ENCODE measurements around the gene KIFAP3. TPM values are rescaled to one million over a fixed set of nuclear protein-coding genes. Genes with fewer than 3 reads are reported as not detected.

Gene KIFAP3
- total RNA-seq, 1 experiment from 2014 or later = 3.8 TPM

DNA sequence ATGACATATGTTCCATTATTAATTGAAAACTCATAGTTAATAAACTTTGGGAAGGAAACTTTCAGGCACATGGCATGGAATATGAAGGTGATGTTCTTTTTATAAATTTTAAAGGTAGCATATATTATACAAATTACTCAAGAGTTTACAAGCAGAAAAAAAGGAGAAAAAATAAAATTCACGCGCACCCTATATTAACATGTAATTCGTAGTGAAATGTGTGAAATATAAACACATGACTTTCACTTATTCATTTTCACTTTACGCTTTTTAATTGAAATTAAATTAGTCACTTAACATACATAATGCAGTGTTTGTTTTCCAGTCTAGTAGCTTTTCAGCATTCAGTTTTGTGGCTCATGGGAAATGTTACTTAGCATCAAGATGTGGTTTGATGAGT lies 153.4 kb downstream of the KIFAP3 start:
- Histone ChIP-seq H3K4me1 (ENCODE audit: insufficient read depth, low read length) (no peaks in the 10 kb centered on the region), H2BK12ac (ENCODE audit: insufficient read length, low read depth, low read length) (no peak overlapping the region), H4K8ac (replicated peaks; ENCODE audit: insufficient read length, low read depth, low read length) (no peak overlapping the region), H3K4ac (ENCODE audit: low read depth, low read length) (no peak overlapping the region), H3K27me3 (ENCODE audit: insufficient read depth, low read length) (no peaks in the 10 kb centered on the region), H3K14ac (ENCODE audit: insufficient read depth, low read length) (no peak overlapping the region), H3K23ac (ENCODE audit: insufficient read length, low read depth, low read length) (no peak overlapping the region), H2BK5ac (ENCODE audit: insufficient read length, low read length) (no peak overlapping the region), H2AFZ (ENCODE audit: low read length) (no peak overlapping the region), H3K9ac (ENCODE audit: extremely low read depth, insufficient read length, low read length) (no peak overlapping the region), H4K20me1 (ENCODE audit: control insufficient read depth, insufficient read depth, insufficient read length) (no peaks in the 10 kb centered on the region), H3K79me2 (ENCODE audit: insufficient read depth, low read length) (no peaks in the 10 kb centered on the region), H3K79me1 (ENCODE audit: insufficient read depth, low read depth, low read length, poor library complexity, severe bottlenecking) (no peaks in the 10 kb centered on the region), H2AK5ac (ENCODE audit: insufficient read length, low read length) (no peak overlapping the region), H4K91ac (ENCODE audit: insufficient read length, low read depth, low read length) (no peak overlapping the region), H2BK15ac (ENCODE audit: low read depth, low read length) (no peak overlapping the region), H3K27ac (ENCODE audit: insufficient read length, low read depth, low read length) (no peak overlapping the region), H3K4me2 (ENCODE audit: insufficient read depth, insufficient read length, low read length) (no peak overlapping the region), H4K5ac (ENCODE audit: insufficient read length, low read depth, low read length) (no peak overlapping the region), H3K9me3 (ENCODE audit: control insufficient read depth, low read depth, low read length) (no peaks in the 10 kb centered on the region), H2BK20ac (ENCODE audit: low read depth, low read length, poor library complexity, severe bottlenecking) (no peak overlapping the region), H3T11ph (ENCODE audit: low read length) (no peak overlapping the region), H2BK120ac (ENCODE audit: low read depth, low read length, poor library complexity, severe bottlenecking) (no peak overlapping the region), H3K56ac (ENCODE audit: insufficient read length, low read depth, low read length) (no peak overlapping the region), H3K23me2 (ENCODE audit: insufficient read length, low read depth, low read length, poor library complexity, severe bottlenecking) (no peaks in the 10 kb centered on the region), H3K18ac (ENCODE audit: insufficient read length, low read depth, low read length) (no peak overlapping the region)
- no CpG with 5 or more reads among the region's 4 CpGs for WGBS (ENCODE audit: extremely low coverage, insufficient read length, low lambda C conversion rate)
- H3K27ac Mint-ChIP-seq = no peak overlapping the region
- H3K36me3 Mint-ChIP-seq (ENCODE audit: insufficient read depth in 1 of 3, low read depth in 3 of 3) = no peaks in the 10 kb centered on the region
- no peaks in the 10 kb centered on the region for H3K9me3 Mint-ChIP-seq
- no peaks in the 10 kb centered on the region for H3K4me1 Mint-ChIP-seq
- DNase-seq = no peak
- H3K27me3 Mint-ChIP-seq (ENCODE audit: low read depth) = peaks cover 3% of the 10 kb centered on the region; the same call in 1 of the 2 replicates
- H3K4me3 Mint-ChIP-seq = no peak overlapping the region
- TF ChIP-seq, protein P1, sequence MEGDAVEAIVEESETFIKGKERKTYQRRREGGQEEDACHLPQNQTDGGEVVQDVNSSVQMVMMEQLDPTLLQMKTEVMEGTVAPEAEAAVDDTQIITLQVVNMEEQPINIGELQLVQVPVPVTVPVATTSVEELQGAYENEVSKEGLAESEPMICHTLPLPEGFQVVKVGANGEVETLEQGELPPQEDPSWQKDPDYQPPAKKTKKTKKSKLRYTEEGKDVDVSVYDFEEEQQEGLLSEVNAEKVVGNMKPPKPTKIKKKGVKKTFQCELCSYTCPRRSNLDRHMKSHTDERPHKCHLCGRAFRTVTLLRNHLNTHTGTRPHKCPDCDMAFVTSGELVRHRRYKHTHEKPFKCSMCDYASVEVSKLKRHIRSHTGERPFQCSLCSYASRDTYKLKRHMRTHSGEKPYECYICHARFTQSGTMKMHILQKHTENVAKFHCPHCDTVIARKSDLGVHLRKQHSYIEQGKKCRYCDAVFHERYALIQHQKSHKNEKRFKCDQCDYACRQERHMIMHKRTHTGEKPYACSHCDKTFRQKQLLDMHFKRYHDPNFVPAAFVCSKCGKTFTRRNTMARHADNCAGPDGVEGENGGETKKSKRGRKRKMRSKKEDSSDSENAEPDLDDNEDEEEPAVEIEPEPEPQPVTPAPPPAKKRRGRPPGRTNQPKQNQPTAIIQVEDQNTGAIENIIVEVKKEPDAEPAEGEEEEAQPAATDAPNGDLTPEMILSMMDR (conservative IDR thresholded peaks at IDR 0.05) = no peak

All from H9 (cell line).